GM21786 (cell line): Measurements from ENCODE around the gene DLEC1.
"Not testable (repeated sequence)": the region's sequence is repeated elsewhere in the genome, so short reads cannot be mapped to it uniquely, and the experiment has no call there.

ENCODE experiments used
- ATAC-seq: cut with Tn5 transposase; IDR thresholded peaks from one replicate; pipeline ENCODE4 v1.9.1; 2021; ENCODE audit not compliant: unreplicated experiment

The DLEC1 gene

GRCh38 chr3:38152609-38153008 lies 113.6 kb downstream of the DLEC1 start:
- ATAC-seq: no peak

DNA sequence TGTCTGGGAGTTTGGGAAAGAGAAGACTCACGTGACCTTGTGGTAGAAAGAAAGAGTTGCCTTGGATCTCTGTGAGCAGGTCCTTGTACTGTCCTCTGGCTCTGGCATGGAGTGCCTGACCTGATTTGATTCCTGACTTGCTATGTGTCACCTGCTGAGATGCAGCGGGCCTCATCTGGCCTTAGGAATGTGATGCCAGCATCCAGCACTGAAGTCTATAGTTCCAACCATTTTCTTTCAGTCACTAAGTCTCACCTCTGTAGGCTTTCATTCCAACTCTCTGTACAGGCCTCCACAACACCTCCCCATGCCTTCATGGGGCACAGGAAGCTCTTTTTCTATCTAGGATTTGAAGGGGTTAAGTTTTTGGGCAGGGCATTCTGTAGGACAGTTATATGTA lies 114.2 kb downstream of the DLEC1 start:
- no peak for ATAC-seq

DNA sequence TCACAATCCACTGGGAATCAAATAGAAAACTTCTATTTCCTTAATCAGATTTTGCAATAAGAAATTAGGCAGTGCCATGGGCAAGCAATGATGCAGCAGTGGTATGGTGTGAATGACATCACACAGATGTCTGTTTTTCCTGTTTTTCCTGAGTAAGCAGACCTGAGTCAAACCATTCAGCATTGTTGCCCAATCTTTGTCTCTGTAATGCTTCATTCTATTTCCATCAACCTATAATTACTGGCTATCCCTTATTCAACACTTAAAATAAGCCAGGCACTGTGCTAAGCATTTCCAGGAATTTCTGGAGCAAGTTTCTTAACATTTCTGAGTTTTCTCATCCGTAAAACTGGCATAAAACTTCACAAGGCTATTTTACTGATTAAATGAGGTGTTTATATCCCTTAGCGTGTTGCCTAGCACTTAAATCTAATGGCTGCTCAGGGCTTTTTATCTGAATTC lies 115.1 kb downstream of the DLEC1 start:
- no peak for ATAC-seq

DNA sequence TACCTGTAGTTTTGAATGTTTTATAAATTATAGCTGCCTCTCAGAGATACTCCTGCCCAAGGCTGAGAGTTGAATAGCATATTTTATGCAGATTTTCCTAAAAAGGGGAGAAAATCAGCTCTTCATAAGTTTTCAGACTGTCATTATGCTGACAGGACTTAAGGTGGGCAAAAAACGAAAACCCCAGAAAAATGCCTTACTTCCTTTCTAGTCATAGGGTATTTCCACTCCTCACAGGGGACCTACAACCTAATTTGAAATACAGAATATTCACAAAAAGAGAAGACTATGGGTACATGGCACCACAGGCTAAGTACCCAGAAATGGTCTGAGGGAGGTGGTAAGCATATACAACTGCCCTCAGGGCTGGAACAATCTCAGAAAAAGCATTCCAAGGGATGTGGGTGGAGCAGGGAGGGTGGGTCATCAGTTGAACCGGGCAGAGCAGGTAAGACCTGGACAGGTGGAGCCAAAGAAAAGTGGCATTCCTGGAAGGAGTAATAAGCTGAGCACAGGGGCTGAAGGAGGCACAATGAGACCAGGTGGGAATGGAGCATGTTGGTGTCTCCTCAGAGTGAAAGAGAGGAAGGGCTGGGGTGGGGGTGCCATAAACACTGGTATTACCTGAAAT lies 115.7 kb downstream of the DLEC1 start:
- no peak for ATAC-seq

DNA sequence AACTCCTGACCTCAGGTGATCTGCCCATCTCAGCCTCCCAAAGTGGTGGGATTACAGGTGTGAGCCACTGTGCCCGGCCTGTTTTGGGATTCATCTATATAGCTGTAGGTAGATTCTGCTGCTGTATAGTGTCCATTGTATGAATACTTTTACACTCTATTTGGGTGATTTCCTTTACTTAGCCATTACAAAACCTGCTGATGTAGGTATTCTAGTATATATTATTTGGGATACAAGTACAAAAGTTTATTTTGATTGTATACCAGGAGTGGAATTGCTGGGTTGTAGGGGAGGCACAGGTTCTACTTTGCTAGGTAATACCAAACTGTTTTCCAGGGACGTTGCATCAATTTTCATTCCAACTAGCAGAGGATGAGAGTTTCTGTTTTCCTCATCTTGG lies 116.8 kb downstream of the DLEC1 start:
- ATAC-seq: no peak

DNA sequence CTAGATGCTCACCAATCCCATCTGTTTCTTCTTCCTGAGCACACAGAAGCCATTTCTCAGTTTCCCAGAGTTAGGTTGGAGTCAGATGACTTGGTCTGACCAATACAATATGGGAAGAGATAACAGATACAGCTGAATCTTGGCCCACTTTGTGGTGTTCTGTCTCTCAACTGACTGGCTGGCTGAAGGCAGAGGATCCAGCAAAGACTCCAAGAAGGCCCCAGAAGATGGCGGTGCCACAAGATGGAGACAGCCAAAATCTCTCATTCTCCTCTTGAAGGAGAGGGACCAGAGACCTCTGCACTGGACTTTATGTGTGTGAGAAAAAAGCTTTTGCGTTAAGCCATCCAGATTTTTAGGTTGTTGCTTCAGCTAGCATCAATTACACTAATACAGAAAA lies 118.1 kb downstream of the DLEC1 start:
- ATAC-seq: no peak

GRCh38 chr3:38157595-38157994 lies 118.6 kb downstream of the DLEC1 start:
- ATAC-seq: no peak

DNA sequence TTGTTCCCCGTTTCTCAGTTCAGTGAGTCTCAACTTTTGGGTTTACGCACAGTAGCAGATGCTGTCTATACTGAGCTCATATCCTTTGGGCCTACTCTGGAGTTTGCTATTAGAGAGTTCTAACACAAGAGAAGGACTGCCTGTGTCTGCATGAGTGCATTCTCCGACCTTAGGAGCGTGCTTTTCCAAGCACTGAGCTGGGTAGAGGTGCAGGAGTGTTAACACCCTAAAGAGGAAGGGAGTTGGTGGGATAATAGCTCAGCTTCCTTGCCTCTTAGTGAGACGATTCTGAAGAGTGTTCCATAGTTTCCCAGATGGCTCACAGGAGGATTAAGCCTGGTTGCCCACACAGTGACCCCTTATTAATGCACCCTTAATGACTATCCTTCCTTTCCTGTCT lies 119.5 kb downstream of the DLEC1 start:
- no peak for ATAC-seq

- ATAC-seq: not testable (repeated sequence)
Observed at GRCh38 chr3:38160704-38161103, 121.7 kb downstream of the DLEC1 start.

GRCh38 chr3:38163117-38163840 lies 124.3 kb downstream of the DLEC1 start:
- no peak for ATAC-seq

DNA sequence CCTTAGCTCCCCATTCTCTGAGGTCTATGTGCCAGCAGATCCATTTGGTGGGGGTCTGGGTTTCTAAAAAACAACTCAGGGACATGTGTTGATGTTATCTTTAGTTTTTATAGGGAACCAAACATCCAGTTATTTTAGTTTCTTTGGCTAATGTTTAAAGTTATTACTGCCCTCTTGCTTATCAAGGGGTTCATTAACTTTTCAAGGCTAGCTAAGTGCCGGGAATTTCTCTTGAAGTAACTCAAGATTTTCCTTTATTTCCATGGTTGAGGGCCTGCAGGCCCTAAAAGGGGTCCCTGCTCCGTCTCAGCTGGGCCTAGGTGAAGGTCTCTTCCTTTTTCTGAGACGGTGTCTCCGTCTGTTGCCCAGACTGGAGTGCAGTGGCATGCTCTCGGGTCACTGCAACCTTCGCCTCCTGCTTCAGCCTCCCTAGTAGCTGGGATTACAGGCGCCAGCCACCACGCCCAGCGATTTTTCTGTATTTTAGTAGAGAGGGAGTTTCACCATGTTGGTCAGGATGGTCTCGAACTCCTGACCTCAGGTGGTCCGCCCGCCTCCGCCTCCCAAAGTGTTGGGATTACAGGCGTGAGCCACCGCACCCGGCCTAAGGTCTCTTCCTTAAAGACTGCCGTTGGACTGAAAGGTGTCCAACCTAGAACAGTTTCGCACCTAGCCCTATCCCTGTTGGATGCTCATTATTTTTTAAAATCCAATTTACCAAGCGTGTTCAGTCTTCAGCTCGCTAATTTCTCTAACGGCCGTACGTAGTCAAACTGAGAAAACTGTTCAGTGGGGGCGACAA lies 125.0 kb downstream of the DLEC1 start:
- ATAC-seq: no peak

GRCh38 chr3:38164643-38164951 lies 125.6 kb downstream of the DLEC1 start:
- ATAC-seq: no peak

- ATAC-seq: peak; percentile 93
Observed at GRCh38 chr3:38164952-38165721, 126.1 kb downstream of the DLEC1 start, which contains the start of gene OXSR1. OXSR1 (plus strand) TSS chr3:38165537; CDS start chr3:38165877, 340 bp downstream.

DNA sequence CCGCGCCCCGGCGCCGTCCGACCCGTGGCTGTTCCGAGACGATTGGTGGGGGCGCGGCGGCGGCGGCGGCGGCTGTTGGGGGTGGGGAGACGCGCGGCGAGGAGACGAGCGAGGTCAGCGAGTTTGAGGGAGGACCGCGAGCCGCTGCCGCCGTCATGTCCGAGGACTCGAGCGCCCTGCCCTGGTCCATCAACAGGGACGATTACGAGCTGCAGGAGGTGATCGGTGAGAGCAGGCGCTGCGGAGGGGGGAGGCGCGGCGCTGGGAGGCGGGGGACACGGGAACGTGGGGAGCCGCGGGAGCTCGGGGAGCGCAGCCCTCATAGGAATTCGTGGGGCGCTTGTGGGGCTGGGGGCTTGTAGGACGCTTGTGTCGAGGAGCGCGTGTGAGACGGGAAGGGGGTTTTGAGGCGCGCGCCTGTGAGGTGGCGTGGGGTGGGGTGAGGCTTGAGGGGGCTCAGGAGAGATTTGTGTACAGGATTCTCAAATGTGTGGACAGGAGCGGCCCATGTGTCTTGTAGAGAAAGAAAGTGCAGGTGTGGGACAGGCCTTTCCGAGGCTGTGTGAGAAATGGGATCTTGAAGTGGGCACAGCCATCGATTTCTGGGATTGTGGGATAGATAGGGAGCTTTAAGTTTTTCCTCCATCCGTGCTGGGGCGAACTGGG lies 126.8 kb downstream of the DLEC1 start:
- peak; percentile 4 for ATAC-seq

GRCh38 chr3:38167591-38167990 lies 128.6 kb downstream of the DLEC1 start:
- ATAC-seq: no peak

DNA sequence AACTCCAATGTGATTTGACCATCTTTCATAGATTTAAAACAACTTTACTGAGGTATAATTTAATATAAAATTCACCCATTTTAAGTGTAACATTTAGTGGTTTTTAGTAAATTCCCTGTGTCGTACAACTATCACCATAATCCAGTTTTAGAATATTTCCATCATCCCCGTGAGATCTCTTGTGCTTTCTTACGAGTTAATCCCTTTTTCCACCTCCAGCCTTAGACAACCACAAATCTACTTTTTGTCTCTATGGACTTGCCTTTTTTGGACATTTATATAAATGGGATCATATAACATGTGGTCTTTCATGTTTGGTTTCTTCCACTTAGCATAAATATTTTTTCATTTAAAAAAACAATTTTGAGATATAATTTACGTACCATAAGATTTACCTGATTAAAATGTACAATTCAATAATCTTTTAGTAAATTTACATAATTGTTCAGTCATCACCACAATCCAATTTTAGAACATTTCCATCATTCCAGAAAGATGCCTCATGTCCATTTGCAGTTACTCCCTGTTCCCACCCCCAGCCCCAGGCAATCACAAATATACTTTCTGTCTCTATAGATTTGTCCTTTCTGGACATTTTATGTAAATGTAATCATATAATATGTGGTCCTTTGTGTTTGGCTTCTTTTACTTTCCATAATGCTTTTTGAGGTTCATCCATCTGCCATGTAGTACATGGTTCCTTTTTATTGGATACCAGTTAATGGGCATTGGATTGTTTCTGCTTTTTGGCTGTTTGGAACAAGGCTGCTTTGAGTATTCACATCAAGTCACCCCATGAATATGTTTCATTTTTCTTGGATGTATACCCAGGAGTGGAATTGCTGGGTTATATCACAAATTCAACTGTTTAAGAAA lies 129.4 kb downstream of the DLEC1 start:
- no peak for ATAC-seq

DNA sequence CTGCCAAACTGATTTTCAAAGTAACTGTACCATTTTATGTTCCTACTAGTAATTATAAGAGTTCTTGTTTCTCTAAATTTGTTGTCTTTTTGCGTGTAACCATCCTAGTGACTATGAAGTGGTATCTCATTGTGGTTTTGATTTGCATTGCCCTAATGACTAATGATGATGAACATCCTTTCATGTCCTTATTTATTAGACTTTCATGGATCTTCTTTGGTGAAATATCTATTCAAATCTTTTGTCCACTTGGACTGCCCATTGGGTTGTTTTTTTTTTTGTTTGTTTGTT lies 130.0 kb downstream of the DLEC1 start:
- no peak for ATAC-seq

DNA sequence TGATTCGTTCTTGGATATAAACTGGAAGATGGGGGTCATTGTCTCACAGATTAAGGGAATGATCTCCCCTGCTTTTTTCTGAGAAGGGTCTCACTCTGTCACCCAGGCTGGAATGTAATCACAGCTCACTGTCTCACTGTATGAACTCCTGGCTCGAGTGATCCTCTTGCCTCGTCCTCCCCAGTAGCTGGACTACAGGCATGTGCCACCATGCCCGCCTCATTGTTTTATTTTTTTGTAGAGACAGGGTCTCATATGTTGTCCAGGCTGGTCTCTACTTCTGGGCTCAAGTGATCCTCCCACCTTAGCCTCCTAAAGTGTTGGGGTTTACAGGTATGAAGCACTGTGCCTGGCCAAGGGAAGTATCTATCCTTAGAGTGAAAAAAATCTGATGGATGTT lies 131.7 kb downstream of the DLEC1 start:
- ATAC-seq: no peak

GRCh38 chr3:38171622-38172021 lies 132.6 kb downstream of the DLEC1 start:
- ATAC-seq: no peak
